KBM-7 (cell line): Measurements from ENCODE around the gene COX6B2.
"Not testable (repeated sequence)": the region's sequence is repeated elsewhere in the genome, so short reads cannot be mapped to it uniquely, and the experiment has no call there.

Experiments used
- DNase-seq: peaks from one replicate; pipeline ENCODE4 v3.0.0-alpha.2; 2015
- in situ Hi-C: fragments of 300-500 bp; cut with MboI; formaldehyde crosslinking; loops from 2 replicates; pipeline ENCODE4 v1.14.3; 2020; ENCODE audit warnings: low sequenced_read_pairs, low pct_unique_long_range_greater_than_20kb, mixed read lengths

COX6B2 gene, protein sequence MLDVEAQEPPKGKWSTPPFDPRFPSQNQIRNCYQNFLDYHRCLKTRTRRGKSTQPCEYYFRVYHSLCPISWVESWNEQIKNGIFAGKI

DNA sequence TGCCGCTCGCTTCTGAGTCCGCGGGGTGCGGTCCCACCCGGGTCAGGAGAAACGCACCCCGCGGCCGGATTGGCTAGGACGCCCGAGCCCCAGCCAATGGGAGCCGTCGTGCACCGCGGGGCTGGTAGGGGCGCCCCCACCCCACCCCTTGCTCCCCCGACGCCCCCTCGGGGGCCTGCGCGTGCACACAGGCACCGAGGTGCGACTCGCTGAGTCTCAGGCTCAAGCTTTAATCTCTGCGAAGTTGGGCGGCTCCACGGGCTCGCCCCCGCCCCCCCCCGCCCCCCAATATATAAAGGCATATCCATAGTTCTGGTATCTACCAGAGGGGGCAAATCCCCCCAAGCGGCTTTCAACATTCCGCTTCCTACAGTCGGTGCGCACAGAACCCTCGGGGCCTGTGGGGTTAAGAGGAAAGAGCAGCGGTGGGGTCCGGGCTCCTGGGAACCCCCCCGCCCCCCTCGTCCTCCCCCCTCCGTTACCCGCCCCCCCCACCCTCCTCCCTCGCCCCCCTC, at the start of gene COX6B2:
TSS of gene COX6B2 (minus strand) at position 22 of the 515 bp plus-strand sequence. CDS start 198 bp downstream, outside the sequence.
- no peak for DNase-seq
- in situ Hi-C loops, result no loop called here

DNA sequence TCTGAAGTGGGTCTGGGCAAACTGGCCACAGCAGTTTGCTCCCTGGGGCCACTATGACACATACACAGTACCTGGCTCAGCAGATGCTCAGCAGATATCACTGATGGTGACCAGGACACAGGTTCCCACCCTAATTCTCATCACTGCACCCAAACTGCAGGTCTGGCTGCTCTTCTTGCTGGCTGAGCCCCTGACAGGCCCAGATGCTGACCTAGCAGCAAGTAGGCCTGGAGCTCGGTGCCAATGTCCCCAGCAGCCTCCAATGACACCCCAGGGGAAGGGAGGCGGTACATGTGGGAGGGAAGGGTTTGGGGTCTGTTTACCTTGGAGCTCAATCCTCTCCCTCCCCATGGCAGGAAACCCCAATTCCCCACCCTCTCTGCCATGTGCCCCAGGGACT, 48.0 kb upstream of the COX6B2 start:
- no peak for DNase-seq
- in situ Hi-C loops, result no loop called here

DNA sequence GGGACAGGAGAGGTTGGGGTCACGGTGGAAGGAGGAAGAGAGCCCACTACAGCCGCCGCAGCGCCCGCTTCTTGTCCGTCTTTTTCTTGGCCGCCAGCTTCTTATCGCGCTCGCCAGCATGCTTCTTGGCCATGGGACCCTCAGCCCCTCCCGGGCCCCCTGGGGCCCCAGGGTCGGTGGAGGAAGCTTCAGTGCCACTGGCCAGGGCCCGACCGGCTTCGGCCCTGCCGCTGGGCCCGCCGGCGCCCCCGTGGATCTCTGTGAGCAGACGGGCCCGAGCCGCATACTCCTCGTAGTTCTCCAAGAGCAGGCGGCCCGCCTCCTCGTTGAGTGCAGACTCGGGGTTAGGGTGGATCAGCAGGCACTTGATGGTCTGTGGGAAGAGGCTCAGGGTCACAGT, 46.9 kb upstream of the COX6B2 start:
- in situ Hi-C loops, DNase-seq: not testable (repeated sequence)

DNA sequence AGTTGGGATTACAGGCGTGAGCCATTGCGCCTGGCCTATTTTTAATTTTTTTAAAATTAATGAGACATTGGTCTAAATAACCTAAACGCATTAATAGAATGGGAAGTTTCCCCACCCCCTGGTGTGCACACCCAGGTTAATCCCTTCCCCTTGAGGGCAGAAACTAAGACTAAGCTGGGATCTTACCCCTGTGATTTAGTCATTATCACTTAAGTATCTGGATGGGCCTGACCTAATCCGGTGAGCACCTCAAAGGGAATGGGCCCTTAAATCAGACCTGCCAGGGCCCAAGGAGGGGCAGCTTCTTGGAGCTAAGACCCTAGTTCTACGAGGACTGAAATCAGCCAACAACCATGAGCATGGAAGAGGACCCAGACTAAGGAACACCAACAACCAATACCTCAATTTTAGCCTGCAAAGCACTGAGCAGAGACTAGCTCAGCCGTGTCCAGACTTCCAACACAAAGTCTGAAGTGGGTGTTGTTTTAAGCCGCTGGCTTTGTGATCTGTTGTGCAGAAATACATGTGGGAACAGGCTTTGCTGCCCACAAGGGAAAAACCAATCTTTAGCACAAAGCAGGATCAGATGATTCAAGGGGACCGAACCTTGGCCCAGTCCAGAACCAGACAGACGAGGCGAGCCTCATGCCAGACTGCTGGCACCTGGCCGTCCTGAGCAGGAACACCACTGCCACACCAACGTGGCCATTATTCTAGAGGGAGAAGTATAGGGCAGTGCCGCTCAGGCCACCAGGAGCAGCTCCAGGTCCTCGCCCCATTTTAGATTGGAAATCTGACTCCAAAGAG, 46.0 kb upstream of the COX6B2 start:
- in situ Hi-C loops, result no loop called here
- no peak for DNase-seq

DNA sequence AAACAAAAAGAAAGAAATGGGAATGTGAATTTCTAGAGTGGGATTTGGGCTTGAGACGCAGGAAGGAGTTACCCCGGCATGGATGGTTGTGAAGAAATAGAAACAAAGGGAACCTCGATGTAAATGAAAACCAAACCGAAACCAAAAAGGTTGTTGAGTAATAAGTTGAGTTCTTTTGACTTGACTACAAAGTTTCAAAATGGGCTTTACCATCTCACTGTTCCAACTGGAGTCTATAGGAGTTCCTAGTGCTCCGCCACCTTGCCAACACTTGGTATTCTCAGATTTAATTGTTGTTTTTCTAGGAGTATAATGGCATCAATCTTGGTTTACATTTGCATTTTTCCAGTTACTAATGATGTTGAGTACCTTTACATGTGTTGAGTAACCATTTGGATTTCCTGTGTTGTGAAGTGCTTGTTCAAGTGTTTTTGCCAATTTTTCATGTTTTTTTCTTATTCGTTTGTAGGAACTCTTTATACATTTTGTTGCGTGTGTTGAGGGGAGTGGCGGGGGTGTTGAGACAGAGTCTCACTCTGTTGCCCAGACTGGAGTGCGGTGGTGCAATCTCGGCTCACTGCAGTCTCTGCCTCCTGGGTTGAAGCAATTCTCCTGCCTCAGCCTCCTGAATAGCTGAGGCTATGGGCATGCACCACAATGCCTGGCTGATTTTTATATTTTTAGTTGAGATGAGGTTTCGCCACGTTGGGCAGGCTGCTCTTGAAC, 43.8 kb upstream of the COX6B2 start:
- no peak for DNase-seq
- in situ Hi-C loops, result no loop called here

DNA sequence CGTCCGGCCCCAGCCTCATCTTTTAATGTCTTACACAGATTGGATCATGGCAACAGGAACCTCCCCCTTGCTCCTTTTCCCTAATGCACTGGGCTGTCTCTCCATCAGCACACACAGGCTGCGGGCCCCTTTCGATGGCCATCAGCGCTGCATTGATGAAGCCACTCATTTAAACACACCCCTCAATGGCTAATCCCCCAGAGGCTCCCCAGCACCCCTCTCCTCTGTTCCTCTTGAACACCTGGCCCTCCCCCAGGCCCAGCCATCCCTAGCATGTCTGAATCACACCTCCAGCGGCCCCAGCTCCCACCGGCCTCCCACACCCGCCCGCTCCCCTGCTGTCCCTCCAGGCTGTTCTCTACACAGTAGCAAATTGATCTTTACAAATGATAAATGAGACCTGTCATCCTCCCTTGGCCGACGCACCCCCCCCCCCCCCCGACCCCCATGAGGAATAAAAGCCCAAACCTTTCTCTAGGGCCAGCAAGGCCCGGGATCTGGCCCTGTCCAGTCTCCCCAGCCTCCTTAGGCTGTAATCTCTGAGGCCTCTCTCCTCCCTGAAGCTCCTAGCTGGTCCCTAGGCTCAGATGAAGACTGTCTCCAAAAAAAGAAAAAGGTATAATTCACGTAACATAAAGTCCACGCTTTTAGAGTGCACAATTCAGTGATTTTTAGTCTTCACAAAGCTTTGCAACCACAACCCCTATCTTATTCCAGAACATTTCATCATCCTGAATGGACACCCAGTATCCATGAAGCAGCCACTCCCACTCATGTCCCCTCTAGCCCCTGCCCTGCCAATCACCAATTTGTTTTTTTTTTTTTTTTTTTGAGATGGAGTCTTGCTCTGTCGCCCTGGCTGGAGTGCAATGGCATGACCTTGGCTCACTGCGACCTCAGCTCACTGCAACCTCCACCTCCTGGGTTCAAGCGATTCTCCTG, 38.6 kb upstream of the COX6B2 start:
- no peak for DNase-seq
- in situ Hi-C loops, result no loop called here

DNA sequence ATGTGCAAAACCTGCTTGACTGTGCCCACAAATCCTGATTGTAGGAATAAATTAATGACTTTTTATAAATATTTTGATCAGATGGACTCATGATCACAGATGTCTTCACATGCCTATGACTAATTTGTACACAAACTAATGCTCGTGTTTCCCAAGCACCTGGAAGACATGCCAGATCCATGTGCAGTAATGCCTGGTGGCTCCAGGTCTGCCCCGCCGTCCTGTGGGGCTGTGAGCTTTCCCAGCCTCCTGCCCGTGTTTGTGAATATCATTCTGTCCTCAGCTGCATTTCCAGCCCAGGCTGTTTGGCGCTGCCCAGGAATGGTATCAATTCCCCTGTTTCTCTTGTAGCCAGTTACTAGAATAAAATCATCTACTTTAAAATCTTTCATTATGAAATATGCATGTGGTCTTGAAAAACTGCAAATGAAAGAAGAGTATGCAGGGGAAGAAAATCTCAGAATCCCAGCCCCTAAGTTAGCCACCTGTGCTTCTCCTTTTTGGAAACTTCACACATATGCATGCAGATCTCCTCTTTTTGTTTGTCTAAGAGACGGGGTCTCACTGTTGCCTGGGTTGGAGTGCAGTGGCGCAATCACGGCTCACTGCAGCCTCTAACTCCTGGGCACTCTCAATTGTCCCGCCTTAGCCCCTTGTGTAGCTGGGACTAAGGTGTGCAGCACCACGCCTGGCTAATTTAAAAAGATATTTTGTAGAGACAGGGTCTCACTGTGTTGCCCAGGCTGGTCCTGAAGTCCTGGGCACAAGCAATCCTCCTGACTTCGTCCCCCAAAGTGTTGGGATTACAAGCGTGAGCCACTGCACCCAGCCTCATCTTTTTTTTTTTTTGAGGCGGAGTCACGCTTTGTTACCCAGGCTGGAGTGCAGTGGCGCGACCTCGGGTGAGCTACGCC, 37.4 kb upstream of the COX6B2 start:
- in situ Hi-C loops, result no loop called here
- no peak for DNase-seq

DNA sequence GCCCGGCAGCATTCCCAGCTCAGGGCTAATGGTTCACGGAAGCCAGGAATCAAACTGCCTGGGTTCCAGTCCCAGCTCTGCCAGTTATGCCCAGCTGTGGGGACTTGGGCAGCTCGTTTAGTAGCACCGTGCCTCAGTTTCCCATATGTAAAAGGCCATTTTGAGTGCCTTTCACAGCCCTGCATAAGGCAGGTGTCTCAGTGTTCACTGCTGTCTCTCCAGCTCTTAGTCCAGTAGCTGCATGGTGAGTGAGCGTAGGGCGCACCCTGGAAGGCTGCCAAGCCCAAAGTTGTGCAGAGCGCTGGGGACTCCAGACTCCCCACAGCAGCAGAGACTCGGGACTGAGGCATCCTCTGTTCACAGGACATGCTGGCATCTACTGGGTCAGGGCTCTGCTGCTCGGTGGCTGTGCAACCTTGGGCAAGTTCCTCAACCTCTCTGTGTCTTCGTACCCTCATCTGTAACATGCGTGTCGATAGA, 36.7 kb upstream of the COX6B2 start:
- in situ Hi-C loops, result no loop called here
- no peak for DNase-seq

DNA sequence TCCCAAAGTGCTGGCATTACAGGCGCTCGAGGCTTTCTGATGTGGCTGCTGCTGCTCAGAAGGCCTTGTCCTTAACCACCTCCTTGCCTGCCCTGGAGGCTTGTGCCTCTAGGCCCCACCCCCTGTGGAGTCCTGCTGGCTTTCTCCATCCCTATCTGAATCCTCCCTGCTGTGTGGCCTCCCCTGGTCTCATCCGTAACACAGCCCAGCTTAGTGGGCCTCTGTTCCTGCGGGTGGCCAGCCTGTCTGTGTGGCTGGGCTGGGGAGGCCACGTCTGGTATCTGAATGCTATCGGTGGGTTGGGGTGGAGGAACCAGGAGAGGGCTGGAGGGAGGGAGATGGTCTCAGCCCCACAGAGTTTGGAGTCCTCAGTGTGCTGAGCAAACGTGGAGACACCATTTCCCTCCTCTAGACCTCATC, 36.0 kb upstream of the COX6B2 start:
- in situ Hi-C loops, result no loop called here

DNA sequence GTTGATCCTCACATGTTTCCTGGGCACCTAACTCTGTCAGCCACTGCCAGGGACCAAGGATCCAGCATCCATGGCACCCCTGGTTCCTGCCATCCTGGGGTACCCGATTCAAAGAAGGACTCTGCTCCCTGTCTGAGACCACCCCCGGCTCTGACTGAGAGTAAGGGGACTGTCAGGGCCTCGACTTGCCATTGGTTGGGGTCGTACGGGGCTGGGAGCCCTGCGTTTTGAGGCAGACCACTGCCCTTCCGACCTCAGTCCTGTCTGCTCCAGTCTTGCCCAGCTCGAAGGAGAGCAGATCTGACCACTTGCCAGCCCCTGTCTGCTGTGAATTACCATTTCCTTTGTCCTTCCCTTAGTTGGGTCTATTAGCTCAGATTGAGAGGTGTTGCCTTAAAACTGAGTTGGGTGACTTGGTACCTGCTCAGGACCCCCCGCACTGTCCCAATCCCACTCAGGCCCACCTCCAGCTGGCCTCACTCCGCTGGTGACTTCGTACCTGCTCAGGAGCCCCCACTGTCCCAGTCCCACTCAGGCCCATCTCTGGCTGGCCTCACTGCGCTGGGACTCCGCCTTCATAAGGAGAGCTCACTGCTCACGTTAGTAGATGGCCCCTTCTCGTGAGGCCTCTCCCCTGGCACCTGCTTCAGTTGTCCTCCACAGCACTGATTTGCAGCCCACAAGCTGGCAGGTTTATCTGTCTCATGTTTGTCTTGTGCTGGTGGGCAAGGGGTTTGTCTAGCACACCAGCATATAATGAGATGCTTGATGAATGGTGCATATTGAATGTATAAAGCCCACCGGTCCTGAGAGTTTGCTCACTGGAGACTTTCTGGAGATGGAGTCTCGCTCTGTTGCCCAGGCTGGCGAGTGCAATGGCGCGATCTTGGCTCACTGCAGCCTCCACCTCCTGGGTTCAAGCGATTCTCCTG, 35.1 kb upstream of the COX6B2 start:
- DNase-seq, result no peak
- in situ Hi-C loops, result no loop called here

More for the DNA sequence above, 36.0 kb upstream of the COX6B2 start:
- DNase-seq, result no peak

DNA sequence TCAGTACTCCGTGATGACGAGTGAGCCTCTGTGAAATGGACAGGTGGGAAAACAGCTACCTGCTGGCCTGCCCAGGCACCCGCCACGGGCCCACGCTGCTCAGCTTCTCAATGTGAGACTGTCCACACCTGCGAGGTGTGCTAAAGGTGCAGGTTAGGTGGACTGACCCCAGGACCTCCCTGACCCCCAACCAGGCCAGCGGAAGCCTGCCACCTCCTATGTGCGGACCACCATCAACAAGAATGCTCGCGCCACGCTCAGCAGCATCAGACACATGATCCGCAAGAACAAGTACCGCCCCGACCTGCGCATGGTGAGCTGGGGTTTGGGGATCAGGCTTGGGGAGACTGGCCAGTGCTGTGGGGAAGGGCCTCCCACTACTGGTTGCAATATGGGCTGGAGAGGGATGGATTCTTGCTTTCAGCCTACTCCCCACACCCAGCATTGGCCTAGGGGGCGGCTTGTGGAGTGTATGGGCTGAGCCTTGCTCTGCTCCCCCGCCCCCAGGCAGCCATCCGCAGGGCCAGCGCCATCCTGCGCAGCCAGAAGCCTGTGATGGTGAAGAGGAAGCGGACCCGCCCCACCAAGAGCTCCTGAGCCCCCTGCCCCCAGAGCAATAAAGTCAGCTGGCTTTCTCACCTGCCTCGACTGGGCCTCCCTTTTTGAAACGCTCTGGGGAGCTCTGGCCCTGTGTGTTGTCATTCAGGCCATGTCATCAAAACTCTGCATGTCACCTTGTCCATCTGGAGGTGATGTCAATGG, 33.4 kb upstream of the COX6B2 start:
- in situ Hi-C loops, result no loop called here
- DNase-seq, result no peak

DNA sequence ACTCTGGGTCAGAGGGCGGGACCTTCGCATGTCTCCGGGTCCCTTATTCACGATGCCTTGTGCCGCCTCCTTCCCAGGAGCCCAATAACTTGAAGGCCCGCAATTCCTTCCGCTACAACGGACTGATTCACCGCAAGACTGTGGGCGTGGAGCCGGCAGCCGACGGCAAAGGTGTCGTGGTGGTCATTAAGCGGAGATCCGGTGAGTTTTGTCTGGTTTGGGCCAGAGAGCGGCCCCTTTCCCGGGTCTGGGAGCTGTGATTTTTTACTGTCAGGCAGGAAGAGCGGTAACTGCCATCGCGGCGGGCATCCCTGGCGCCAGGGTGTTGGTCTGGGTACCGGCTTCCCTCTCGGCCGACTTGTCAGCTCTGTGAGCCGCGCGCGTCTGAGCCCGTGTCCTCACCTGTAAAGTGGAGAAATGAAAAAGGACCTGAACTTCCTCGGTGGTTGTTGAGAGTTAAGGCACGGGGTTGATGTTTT, 32.0 kb upstream of the COX6B2 start:
- in situ Hi-C loops, result no loop called here

DNA sequence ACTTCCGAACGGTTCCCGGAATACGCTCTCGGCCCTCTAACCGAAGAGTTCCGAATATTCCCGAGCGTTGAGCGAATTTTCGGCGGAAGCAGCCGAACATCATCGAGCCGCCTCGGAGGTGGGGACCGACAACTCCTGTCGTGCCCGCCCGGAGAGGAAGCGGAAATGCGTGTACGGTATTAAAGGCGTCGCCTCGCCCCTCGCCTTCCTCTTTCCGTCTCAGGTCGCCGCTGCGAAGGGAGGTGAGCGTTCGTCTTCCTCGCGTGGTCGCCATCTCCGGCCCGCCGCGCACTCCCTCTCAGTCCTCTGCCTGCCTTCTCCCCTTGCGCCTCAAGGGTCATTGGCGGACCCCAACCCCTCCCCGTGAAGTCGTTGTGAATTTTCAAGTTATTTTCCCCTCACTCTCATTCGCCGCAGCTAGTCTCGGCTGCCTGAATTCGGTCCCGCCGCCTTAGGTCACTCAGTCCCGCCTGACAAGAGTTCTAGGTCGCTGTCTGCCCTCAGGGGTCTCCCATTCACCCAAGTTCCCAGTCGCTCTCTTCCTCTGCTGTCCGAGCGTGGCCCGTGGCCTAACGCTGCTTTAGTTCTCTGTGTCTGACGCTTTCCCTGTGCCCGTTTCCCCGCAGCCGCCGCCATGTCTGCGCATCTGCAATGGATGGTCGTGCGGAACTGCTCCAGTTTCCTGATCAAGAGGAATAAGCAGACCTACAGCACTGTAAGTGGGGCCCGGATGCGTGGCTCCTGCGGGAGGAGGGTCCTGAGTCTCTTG, 31.4 kb upstream of the COX6B2 start, which contains the start of gene RPL28:
TSS of gene RPL28 (plus strand) at position 209 of the 769 bp plus-strand sequence. CDS start at position 635, 426 bp downstream.
- DNase-seq, result peak; percentile 99
- in situ Hi-C loops, result no loop called here

More for the DNA sequence above, 32.0 kb upstream of the COX6B2 start:
- no peak for DNase-seq

DNA sequence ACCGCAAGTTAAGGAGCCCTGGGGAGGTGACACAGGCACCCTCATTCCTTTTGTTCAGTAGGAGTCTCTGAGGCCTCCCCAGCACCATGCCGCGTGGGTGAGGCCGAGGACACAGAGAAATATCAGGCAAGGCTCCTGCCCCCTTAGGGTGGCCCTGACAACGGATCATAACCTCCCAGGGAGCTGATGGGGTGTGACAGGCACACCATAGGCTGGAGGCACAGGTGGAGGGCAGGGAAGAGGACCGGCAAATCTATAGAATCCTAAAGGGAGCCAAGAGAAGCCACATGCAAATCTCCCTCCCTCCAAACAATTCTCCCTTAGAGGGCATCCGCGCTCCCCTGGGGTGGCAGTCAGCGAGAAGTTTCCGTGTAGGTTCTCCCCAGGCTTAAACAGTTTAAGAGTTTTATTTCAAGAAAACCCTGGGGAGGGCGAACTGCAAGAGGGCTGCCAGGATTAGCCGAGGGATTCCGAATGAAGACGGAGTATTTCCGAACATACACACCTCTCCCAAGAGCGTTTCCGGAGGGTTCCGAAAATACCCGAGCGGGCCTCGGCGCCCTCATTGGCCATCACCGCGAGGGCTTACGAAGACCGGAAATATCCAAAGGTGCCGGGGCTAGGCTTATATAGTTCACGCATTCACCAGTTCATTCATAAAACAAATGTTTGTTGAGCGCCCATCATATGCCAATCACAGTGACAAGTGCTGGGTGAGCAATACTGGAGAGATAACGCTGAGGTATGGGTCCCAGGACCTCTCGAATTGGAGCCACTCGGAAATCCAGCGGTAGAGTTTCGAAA, 30.6 kb upstream of the COX6B2 start:
- in situ Hi-C loops, result no loop called here
- DNase-seq, result peak; percentile 96
